IPS-18c (cell line): ENCODE measurements around the gene LBP.
"Not testable (repeated sequence)": the region's sequence is repeated elsewhere in the genome, so short reads cannot be mapped to it uniquely, and the experiment has no call there.

Experiments used
- H3K4me3 ChIP-seq: 2 replicates; pipeline ENCODE4 v1.7.0; 2013; ENCODE audit warnings: low read depth, mild to moderate bottlenecking, low read length, moderate library complexity; ENCODE audit not compliant: insufficient read depth
- H3K9me3 ChIP-seq: one replicate; pipeline ENCODE4 v1.6.1; 2013; ENCODE audit warnings: mild to moderate bottlenecking, low read length, moderate library complexity; ENCODE audit not compliant: control insufficient read depth, insufficient read depth

The LBP gene

DNA sequence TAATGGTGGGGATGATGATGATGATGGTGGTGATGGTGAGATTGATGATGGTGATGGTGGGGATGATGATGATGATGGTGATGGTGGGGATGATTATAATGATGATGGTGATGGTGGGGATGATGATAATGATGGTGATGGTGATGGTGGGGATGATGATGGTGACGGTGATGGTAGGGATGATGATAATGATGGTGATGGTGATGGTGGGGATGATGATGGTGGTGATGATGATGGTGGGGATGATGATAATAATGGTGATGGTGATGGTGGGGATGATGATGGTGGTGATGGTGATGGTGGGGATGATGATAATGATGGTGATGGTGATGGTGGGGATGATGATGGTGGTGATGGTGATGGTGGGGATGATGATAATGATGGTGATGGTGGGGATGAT, 31.9 kb upstream of the LBP start:
- H3K9me3 ChIP-seq, H3K4me3 ChIP-seq: not testable (repeated sequence)

- no peak overlapping the region for H3K4me3 ChIP-seq
- H3K9me3 ChIP-seq, result no peaks in the 10 kb centered on the region
Observed at GRCh38 chr20:38315290-38315966, 30.9 kb upstream of the LBP start.

- H3K9me3 ChIP-seq, result no peaks in the 10 kb centered on the region
- H3K4me3 ChIP-seq, result no peak overlapping the region
Observed at GRCh38 chr20:38316341-38316740, 29.9 kb upstream of the LBP start.

DNA sequence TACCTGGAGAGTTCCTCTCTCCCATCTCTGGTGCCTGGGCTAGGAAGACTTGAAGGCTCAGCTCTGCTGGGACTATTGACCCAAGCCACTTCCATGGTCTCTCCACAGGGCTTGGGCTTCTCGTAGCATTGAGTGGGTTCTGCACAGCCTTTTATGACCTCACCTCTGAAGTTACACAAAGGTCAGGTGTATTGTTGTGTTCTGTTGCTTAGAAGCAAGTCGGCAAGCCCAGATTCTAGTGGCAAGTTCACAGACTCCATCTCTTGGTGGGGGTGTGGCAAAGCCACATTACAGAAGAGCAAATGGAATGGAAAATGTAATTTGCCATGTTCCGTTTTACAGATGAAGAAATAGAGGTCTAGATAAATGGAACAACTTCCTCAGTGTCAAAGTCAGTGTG, 28.9 kb upstream of the LBP start:
- Histone ChIP-seq H3K9me3 (no peaks in the 10 kb centered on the region), H3K4me3 (no peak overlapping the region)

DNA sequence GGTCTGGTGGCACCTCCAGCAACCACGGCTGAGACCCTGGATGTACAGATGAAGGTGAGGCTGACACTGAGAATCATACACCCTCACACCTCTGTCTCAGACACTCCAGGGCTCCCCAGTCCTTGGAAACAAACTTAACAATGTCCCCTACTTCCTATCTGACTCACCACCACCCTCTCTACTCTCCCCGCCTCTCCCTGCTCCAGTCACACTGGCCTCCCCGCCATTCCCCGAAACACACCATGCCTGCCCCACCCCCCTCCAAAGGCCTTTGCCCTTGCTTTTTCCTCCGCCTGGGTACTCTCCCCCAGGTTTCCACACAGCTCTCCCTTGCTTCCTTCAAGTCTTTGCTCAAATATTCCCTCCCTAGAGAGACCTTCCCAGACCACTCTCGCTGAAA, 26.1 kb upstream of the LBP start:
- Histone ChIP-seq H3K4me3 (no peak overlapping the region), H3K9me3 (no peaks in the 10 kb centered on the region)

DNA sequence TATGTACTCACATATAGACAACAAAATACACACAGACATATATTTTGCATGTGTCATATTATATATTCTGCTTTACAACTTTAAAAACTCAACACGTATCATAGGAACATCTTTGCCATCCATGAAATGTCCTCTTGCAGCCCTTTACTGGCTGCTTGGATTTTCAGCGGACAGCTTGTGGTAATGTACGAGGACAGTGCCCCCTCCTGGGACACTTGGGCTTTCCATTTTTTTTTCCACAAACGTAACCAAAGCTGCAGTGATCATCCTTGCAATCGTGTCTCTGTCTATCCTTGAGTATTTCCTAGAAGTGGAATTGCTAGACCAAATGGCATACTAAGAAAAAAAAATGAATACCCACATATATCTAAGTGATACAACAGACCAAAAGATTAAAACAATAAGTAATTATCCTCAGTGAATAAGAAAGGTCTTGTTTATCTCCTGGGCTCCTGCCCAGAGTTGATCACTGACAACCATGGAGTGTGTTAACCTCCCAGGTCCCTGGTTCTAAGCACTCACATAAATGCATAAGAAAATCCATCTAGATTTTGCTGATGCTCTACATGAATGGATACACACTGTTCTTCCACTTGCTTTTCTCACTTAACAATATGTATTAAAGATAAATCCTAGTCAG, 24.2 kb upstream of the LBP start:
- no peaks in the 10 kb centered on the region for H3K9me3 ChIP-seq
- no peak overlapping the region for H3K4me3 ChIP-seq

DNA sequence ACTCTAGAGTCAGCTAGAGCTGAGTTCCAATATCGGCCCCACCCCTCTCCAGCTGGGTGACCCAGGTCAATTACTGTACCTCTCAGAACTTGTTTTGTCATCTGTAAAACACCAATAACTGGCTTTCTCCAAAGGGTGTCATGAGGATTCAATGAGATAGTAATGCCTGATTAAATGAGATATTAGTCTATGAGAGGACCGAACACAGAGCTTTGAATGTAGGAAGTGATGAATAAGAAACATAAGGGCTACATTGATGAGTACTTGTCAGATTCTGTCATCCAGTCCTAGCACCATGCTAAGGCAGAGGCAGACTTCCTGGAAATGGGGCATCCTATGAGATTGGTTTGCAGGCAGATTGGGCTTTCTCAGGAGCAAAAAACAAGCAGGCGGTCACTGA, 22.1 kb upstream of the LBP start:
- H3K9me3 ChIP-seq, result no peaks in the 10 kb centered on the region
- H3K4me3 ChIP-seq, result no peak overlapping the region

DNA sequence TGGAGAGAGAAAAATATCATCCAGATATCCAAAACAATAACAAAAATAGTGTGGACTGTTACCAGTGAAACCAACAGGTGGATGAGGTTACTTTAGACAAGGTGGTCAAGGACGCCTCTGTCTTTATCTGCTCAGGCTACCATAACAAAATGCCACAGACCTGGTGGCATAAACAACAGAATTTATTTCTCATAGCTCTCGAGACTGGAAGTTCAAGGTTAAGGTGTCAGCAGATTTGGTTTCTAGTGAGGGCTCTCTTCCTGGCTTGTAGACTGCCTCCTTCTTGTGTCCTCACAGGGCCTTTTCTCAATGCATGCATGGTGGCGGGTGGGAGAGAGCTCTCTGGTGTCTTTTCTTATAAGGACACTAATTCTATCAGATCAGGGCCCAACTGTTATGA, 21.1 kb upstream of the LBP start:
- Histone ChIP-seq H3K9me3 (no peaks in the 10 kb centered on the region), H3K4me3 (no peak overlapping the region)

DNA sequence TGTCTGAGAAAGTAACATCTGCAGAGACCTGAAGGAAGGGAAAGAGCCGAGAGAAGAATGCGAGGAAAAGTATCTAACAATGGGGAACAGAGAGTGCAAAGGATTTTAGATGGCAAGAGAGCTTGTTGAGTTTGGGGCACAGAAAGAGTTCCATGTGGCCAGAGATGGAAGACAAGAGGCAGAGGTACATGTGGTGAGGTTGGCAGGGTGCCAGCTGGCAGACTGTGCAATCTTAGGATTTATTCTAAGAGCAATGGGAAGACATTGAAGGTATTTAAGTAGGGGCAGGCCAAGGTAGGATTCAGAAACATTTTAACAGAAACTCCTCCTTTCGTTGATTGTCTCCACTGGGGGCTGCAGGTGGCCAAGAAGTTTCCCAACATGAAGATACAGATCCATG, 20.4 kb upstream of the LBP start:
- no peaks in the 10 kb centered on the region for H3K9me3 ChIP-seq
- H3K4me3 ChIP-seq, result no peak overlapping the region

DNA sequence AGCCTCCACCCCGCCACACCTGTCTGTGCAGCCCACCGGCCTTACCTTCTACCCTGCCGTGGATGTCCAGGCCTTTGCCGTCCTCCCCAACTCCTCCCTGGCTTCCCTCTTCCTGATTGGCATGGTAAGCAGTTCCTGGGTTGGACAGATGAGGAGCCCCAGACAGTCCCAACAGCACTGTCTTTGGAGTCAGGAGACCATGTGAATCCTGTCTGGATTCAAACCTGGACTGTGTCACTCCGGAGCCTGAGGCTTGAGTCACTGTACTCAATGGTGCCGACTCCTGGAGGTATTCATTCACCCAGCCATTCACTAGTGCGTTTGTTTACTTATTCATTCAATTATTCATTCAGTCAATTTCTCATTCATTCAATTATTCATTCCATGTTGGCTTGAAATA, 20.0 kb upstream of the LBP start:
- no peaks in the 10 kb centered on the region for H3K9me3 ChIP-seq
- H3K4me3 ChIP-seq, result no peak overlapping the region

GRCh38 chr20:38330638-38331037, 15.6 kb upstream of the LBP start:
- Histone ChIP-seq H3K4me3 (no peak overlapping the region), H3K9me3 (no peaks in the 10 kb centered on the region)

- Histone ChIP-seq H3K9me3 (no peaks in the 10 kb centered on the region), H3K4me3 (no peak overlapping the region)
Observed at GRCh38 chr20:38331245-38331644, 15.0 kb upstream of the LBP start.

GRCh38 chr20:38331814-38332213, 14.5 kb upstream of the LBP start:
- Histone ChIP-seq H3K9me3 (no peaks in the 10 kb centered on the region), H3K4me3 (no peak overlapping the region)

GRCh38 chr20:38334016-38334415, 12.3 kb upstream of the LBP start:
- H3K9me3 ChIP-seq, result no peaks in the 10 kb centered on the region
- no peak overlapping the region for H3K4me3 ChIP-seq

- Histone ChIP-seq H3K9me3 (no peaks in the 10 kb centered on the region), H3K4me3 (no peak overlapping the region)
Observed at GRCh38 chr20:38336726-38337125, 9.6 kb upstream of the LBP start.

DNA sequence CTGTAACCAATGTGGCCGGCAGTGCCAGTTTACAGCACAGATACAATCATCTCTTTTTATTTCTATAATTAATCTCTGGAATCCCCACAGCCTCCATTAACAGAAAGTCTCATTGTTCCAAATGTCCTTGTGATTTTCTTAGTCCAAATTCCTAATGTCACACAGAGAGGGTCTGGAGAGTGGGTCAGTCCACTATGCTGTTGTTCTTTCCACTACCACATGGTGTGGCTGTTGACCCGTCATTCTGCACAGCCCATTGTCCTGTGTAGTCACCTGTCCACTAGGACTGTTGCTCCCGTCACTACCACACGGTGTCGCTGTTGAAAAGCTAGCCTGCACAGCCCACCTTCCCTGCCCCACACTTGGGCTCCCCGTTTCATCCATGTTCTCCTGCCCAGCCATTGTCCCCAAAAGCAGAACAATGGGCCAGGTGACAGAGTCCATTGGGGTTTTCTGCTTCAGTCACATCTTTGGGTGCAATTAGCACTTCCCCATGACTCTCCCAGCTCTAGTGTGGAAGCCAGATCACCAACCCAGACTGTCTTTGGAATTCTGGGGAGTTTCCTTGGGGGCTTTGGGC, 8.6 kb upstream of the LBP start:
- Histone ChIP-seq H3K4me3 (no peak overlapping the region), H3K9me3 (no peaks in the 10 kb centered on the region)

DNA sequence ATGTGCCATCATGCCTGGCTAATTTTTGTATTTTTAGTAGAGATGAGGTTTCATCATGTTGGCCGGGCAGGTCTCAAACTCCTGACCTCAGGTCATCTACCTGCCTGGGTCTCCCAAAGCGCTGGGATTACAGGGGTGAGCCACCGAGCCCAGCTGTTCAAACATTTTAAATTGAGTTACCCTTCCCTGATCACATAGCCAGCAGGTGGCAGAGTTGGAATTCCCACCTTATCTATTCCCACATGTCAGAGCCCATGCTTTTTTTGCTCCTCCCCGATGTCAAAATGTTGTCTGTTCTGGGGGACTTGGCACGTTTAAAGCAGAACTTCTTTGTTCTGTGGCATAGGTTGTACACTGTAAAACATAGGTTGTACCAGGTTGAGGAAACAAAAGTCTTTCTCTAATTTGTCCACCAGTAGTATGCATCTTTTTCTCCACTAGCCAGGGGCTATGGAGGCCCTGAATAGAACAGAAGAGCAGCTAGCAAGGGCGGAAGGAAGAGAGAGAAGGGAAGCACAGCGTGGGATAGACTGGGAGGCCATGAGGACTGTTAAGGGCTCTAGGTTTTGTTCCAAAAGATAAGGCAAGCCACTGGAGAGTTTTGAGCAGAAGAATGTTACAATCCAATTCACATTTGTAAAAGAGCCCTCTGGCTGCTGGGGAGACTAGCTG, 7.3 kb upstream of the LBP start:
- H3K9me3 ChIP-seq, result no peaks in the 10 kb centered on the region
- H3K4me3 ChIP-seq, result no peak overlapping the region

GRCh38 chr20:38339521-38339896, 6.8 kb upstream of the LBP start:
- H3K4me3 ChIP-seq, H3K9me3 ChIP-seq: not testable (repeated sequence)
